HG02885 (cell line): ENCODE measurements around the gene GPC2.

ENCODE experiments used
- ATAC-seq: cut with Tn5 transposase; IDR thresholded peaks from one replicate; pipeline ENCODE4 v1.9.1; 2021; ENCODE audit warnings: mild to moderate bottlenecking; ENCODE audit not compliant: unreplicated experiment, poor library complexity

The GPC2 gene

GRCh38 chr7:100126931-100127865, 50.0 kb downstream of the GPC2 start, which contains the start of gene MBLAC1:
MBLAC1 (plus strand) TSS chr7:100126967; CDS start chr7:100127396, 429 bp downstream.
- ATAC-seq, result peak; percentile 65

- no peak for ATAC-seq
These were observed 50.8 kb downstream of the GPC2 start for GRCh38 chr7:100126239-100126930.

- ATAC-seq, result no peak
These were observed 52.6 kb downstream of the GPC2 start for GRCh38 chr7:100124301-100125230.

- no peak for ATAC-seq
These were observed 54.6 kb downstream of the GPC2 start for GRCh38 chr7:100122568-100122967.

- ATAC-seq, result no peak
These were observed 55.1 kb downstream of the GPC2 start for GRCh38 chr7:100122067-100122466.

GRCh38 chr7:100120733-100121036, 56.5 kb downstream of the GPC2 start:
- no peak for ATAC-seq

GRCh38 chr7:100119970-100120732, 57.0 kb downstream of the GPC2 start:
- peak; percentile 27 for ATAC-seq
